Measurements from ENCODE around the gene SLC2A9.

- TF ChIP-seq EZH2phosphoT487 (IDR thresholded peaks at IDR 0.05; ENCODE audit: low read depth) = no peak
- no peak for TF ChIP-seq CTCF (IDR thresholded peaks at IDR 0.05; ENCODE audit: low read depth, low read length)
Measured at GRCh38 chr4:9870165-9870790, 151.0 kb downstream of the SLC2A9 start.

Measured in OCI-LY3 (cell line).